ENCODE results near the gene MYO5C. TPM values are rescaled to one million over a fixed set of nuclear protein-coding genes. Genes with fewer than 3 reads are reported as not detected.
A peak's percentile ranks its signal among the peaks of the same experiment; 100 is the strongest.

MYO5C gene
- total and polyA plus RNA-seq, 12 donors, result 0.81 to 10.7 (median 2.5) TPM

GRCh38 chr15:52180196-52180835, 115.3 kb downstream of the MYO5C start:
- peaks cover 0 to 15% of the 10 kb centered on the region in 2 donors for H3K4me1 ChIP-seq (replicated peaks in 1 of 2)
- TF ChIP-seq CTCF (IDR thresholded peaks at IDR 0.05) (no peak), POLR2A (IDR thresholded peaks at IDR 0.05) (no peak)
- no peaks in the 10 kb centered on the region for H3K36me3 ChIP-seq (replicated peaks in 1 of 2)
- no peaks in the 10 kb centered on the region for H3K9me3 ChIP-seq (replicated peaks in 1 of 3)
- peak overlapping the region; percentile 18 to 87 (median 48) for H3K4me3 ChIP-seq
- whole genome bisulfite sequencing, 4 donors, result 6 to 15% (median 13%) methylated on average over 21 to 31 of the region's 31 CpGs
- H3K27ac ChIP-seq, result peak overlapping the region in 4 of 5 donors; percentile 63 to 95 (median 80)
- intact Hi-C loops (cut with DNase I), result no loop called here
- no peaks in the 10 kb centered on the region for H3K27me3 ChIP-seq
- DNase-seq, result no peak

DNA sequence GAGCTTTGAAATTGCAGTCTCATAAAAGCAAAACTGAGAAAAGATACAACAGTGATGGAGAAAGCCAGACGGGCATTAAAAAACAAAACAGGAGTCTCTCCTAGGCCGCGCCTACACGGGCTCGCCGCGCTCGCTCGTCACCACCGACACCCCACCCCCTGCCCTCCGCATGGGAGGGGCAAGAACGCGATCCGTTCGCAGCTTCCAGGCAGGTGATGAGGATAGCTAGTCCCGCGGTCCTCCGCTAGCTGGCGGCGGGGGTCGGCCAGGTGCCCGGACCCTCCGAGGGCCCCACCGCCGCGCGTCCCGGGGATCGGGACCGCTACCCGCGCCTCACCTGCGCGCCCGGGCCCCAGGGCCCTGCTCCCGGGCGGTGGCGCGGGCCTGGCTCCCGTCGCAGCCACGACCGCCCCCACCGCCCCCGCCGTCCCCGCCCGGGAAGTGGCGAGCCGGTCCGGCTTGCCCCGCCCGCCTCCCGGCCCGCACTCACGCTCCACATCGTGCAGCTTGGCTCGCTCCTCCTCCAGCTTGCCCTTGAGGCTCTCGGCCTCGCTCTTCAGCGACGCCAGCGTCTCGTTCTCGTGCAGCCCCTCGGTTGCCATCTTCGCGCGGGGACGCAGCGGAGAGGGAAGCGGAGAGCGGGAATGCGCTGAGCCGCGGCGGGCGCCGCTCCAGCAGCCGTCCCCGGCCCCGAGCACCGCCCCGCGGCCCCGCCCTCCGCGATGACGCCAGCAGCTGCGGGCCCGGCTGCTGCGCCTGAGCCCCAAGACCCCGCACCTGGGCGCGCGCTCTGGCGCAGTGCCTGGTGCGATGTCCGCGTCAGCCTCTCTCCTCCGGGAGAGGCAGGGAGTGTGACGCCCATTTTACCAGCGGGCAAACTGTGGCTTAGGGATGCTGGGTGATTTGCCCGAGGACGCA, 116.1 kb downstream of the MYO5C start:
- Histone ChIP-seq H3K4me1 (replicated peaks in 1 of 2) (peaks cover 0 to 13% of the 10 kb centered on the region in 2 donors), H3K27me3 (no peaks in the 10 kb centered on the region), H3K9me3 (replicated peaks in 1 of 3) (no peaks in the 10 kb centered on the region), H3K36me3 (replicated peaks in 1 of 2) (no peaks in the 10 kb centered on the region), H3K27ac (peak overlapping the region in 4 of 5 donors; percentile 63 to 95 (median 80)), H3K4me3 (peak overlapping the region; percentile 18 to 87 (median 48))
- intact Hi-C loops (cut with DNase I), result no loop called here
- 0 to 2% (median 0%) methylated on average over 15 to 105 of the region's 105 CpGs for WGBS, 4 donors
- TF ChIP-seq CTCF (IDR thresholded peaks at IDR 0.05), result peak in 1 of 6 experiments; percentile 35
- peak; percentile 50 to 57 for TF ChIP-seq POLR2A (IDR thresholded peaks at IDR 0.05)
- peak; percentile 76 to 91 (median 83) for DNase-seq

- intact Hi-C loops (cut with DNase I), result no loop called here
- H3K27me3 ChIP-seq, result no peaks in the 10 kb centered on the region
- peak in 1 of 7 donors; percentile 25 for DNase-seq
- H3K27ac ChIP-seq, result peak overlapping the region in 4 of 5 donors; percentile 63 to 95 (median 80)
- H3K4me3 ChIP-seq, result peak overlapping the region in 3 of 4 donors; percentile 13 to 87 (median 57)
- H3K4me1 ChIP-seq (replicated peaks in 1 of 2), result peaks cover 0 to 13% of the 10 kb centered on the region in 2 donors
- H3K9me3 ChIP-seq (replicated peaks in 1 of 3), result no peaks in the 10 kb centered on the region
- 25 to 30% (median 28%) methylated on average over 10 of the region's 10 CpGs for WGBS, 4 donors
- TF ChIP-seq CTCF (IDR thresholded peaks at IDR 0.05), result no peak
- no peak for TF ChIP-seq POLR2A (IDR thresholded peaks at IDR 0.05)
- H3K36me3 ChIP-seq (replicated peaks in 1 of 2), result no peaks in the 10 kb centered on the region
Observed at GRCh38 chr15:52178765-52179164, 116.8 kb downstream of the MYO5C start.

- WGBS, 4 donors, result 82 to 89% (median 87%) methylated on average over 2 of the region's 2 CpGs
- Histone ChIP-seq H3K36me3 (replicated peaks in 1 of 2) (no peaks in the 10 kb centered on the region), H3K4me3 (no peak overlapping the region), H3K27me3 (no peaks in the 10 kb centered on the region), H3K27ac (no peak overlapping the region), H3K4me1 (replicated peaks in 1 of 2) (no peaks in the 10 kb centered on the region), H3K9me3 (replicated peaks in 1 of 3) (no peaks in the 10 kb centered on the region)
- DNase-seq, result no peak
- intact Hi-C loops (cut with DNase I), result no loop called here
- TF ChIP-seq CTCF (IDR thresholded peaks at IDR 0.05) (no peak), POLR2A (IDR thresholded peaks at IDR 0.05) (no peak)
Observed at GRCh38 chr15:52172869-52173268, 122.7 kb downstream of the MYO5C start.

Data from adrenal gland (tissue), 12 donors.